ENCODE results near the gene CLDN10.

CLDN10 gene

DNA sequence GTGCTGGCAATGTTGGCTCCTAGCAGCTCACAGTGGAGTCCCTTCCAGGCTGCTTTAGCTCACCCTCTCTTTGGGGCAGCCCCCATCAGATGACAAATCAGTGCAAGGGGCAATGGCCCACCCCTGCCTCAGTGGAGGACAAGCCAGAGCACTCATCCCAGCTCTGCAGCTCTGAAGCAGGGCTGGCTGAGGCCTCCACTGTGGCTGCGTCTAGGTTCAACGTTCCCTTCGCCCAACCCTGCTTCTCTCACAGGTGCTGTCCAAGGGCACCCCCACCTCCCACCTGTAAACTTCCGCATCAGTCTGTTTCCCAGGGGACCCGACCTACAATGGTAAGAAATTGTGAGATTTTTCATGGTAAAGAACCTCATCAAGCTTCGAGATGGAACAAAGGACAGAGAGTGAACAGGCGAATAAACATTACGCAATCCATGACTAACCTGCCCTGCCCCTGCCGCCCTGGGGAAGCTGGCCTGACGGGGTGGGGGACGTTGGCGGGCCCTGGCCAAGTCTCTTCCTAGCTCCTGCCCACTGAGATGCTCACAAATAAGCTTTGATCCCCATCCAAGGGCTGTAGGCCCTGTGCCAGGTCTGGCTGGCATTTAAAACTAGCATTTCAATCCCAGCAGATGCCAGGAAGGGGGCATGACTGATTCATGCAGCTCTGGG is 51.5 kb downstream of the CLDN10 start:
- DNase-seq, result no peak

DNA sequence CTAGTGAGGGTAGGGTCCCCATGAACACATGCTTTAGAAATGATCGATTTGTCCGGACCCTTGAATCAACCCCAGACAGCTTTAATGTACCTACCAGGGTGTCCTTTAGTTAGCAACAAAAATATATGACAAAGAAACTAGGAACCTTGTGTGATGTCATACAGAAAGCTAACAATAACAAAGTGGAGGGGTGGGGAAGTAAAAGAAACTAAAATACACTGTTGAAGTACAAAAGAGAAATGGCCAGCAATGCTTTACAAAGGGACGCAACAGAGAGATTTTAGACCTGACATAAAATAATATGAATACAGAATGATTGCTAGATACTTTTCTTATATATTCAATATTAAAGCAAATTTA is 52.0 kb downstream of the CLDN10 start:
- no peak for DNase-seq

DNA sequence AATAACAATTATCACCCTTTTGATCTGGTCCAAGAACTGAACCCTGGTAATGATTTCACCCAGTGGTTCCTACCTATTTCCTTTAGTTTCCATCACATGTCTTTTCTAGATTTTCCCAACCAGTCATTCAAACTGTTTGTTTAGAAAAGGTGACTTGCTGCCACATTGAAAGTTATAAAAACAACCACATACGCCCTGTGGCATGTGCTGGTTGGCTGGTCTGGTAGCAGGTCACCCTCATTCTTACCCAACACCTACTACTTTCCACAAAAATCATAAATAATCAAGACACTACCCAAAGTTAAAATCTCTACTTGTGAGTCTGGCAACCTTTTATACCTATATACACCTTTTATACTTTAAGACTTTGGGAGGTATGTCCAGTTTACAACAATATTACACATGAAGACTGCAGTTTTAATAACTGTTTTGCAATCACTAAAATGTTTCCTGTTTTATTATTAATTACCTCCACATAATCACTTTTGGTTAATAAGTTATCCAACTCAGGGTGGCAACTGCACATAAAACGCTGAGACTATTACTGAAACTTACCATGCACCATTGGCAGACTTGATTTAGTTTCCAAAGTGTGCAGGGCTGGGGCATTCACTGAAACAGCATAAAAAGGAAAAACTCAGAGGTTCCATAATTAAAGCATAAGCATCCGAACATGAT is 53.1 kb downstream of the CLDN10 start:
- DNase-seq, result no peak

DNA sequence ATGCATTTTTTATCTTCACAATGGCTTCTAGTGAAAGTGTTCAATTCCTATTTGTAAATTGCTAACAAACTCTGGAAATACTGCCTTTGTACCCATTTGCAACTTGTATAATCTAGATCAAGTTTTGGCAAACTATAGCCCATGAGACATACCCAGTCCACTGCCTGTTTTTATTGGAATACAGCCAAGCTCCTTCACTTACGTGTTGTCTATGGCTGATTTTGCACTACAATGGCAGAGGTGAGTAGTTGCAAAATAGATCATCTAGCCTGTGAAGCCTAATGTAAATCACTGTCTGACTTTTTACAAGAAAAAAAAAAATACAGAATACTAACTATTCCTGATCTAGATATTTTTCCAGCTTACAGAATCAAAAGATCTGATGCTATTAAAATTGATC is 54.8 kb downstream of the CLDN10 start:
- DNase-seq, result no peak

DNA sequence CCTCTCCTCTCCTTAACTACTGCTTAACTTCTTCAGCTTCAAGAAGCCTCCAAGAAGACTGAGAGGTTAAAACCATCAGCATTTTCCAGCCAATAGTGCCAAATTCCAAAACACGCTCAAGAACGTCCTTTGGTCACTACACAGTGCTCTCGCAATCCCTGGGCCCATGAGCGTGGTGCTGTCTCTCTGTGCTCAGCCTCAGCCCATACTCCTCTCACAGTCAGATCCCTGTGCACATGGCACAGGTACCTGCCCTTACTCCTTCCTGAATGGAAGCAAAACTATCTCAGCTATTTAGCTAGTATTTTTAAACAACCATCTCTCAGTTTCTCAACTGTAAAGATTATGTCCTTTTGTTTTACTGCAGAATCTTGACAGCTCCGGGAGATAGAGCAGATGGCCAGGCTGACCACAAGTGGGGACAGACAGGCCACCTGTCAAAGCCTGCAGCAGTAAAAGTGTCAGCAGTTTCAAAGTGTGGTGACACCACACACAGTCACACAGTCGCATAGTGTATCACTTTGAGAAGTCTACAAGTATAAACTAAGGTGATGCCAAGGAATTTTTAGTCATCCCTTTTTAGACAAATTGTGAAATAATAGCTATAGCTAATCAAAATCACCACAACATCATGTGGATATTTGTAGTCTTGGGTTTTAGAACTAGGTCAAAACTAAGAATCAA is 56.3 kb downstream of the CLDN10 start:
- DNase-seq, result no peak

DNA sequence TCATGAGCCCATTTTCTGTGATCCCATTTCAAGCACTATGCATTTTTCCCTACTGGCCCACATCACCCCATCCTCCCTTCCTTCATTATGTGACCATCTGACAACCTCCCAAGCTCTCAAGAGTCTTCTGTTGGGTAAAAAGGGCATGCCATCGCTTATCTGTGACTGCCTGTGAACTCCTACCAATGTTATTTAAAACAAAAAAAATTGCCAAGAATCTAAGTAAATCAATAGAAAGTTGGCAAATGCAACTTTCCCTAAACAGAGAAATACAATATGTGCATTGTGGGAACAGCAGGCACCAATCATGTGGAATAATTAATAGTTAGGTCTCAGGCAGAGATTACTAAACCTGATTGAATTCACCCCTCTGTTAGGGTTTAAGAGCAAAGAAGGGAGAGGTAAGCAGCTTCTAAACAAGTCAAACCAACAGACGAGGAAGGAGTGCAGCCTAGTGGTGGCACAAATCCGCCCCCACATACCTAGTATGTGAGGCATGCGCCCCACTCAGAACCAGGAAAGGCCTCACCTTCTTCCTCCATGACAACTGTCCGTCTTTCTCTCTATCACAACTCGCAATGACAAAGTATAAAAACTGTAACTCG is 62.2 kb downstream of the CLDN10 start:
- no peak for DNase-seq

DNA sequence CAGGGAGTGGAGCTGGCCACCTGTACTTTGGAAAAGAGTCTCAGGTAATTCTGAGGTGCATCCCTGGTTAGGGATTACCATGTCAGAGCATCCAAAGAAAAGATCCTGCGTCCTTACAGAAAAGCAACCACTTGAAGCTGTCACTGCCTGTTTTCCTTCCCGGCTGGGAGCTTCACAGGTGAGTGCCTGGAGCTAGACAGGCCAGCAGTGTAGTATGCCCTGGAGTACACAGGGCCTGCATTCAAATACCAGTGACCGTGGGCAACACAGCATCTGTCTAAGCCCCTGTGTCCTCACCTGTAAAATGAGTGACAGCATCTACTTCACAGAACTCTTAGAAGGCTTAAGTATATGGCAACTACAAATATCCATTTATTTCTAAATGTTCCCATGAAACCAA is 63.0 kb downstream of the CLDN10 start:
- no peak for DNase-seq

DNA sequence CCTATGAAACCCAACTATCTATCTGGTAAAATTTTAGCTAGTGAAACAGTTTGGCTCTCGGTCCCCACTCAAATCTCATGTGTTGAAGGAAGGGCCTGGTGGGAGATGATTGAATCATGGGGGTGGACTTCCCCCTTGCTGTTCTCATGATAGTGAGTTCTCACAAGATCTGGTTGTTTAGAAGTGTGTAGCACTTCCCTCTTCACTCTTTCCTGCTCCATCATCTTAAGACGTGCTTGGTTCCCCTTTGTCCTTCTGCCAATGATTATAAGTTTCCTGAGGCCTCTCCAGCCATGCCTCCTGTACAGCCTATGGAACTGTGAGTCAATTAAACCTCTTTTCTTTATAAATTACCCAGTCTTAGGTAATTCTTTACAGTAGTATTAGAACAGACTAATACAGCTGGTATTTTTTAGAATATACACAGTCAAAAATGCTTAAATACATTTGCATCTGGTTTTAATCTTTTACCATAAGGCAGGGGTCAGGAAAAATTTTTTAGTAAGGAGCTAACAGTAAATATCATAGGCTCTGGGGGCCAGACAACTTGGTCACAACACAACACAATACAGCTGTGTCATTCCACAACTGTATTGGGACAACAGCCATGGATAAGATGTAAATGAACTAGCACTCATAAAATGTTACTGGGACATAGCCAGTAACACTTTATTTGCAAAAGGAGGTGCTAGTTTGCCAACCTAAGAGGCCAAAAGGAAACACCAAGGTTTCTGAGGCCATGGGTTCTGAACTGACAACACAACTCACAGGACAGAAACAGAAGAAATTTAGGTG is 67.7 kb downstream of the CLDN10 start:
- DNase-seq, result no peak

DNA sequence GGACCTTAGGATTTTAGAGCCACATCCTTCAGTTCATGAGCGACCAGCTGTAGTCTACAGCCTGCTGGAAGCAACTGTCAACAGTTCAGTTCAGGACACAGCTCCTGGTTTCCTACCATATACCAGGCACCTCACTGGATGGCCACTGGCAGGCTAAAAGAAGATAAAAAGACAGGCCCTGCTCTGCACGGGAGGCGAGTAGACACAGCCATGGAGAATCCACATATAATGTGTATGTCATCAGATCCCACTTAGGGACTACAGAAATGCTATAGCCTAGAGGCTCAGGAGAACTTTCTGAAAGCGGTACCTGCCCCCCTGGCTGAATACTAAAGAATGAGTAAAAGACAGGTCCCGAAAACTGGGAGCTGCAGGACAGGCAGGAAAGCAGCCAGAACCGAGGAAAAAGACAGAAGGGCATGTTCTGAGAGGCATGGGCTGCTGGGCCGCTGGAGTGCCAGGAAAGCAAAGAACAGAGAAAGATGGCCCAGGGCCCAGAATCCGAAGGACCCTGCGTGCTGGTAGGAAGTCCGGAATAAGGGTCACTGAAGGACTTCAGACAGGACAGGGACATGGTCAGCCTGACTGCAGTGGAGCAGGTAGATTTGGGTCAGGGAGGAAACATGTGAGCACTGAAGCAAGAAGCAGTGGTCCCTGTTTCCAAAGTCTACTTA is 68.4 kb downstream of the CLDN10 start:
- DNase-seq, result no peak

DNA sequence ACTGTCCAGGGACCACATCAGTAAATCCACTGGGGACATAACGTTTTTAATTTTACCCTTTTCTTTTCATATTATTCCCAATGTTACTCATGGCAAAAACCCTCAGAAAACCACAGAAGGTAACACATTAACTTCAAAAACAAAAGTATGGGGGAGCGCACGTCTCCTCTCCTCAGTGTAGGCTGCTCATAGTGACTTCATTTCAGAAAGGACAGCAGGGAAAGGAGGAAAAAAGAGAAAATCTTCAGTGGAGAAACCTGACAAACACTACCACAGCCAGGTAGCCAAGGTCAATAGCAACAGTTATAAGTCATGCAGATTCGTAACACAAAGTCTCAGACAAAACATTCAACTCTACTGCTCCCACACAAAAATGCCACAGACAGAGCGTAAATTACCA is 70.6 kb downstream of the CLDN10 start:
- DNase-seq, result no peak

DNA sequence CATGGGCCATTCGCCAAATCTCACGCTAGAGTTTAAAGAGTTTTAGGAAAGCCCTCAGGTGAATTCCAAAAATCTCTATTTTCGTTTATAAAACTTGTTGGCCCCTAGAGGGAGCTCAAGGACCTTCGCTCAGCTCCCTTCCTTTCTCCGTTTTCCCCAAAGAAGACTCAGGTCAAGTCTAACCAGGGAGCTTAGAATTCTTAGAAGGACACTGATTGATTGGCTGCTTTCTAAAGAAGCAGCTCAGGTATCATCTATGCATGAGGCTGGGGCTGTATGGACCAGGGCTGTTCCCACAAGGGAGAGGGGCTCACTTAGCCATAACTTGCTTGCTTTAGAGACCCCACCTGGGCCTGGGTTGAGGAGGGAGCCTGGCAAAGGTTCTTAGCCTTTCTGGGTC is 71.5 kb downstream of the CLDN10 start:
- DNase-seq, result no peak

DNA sequence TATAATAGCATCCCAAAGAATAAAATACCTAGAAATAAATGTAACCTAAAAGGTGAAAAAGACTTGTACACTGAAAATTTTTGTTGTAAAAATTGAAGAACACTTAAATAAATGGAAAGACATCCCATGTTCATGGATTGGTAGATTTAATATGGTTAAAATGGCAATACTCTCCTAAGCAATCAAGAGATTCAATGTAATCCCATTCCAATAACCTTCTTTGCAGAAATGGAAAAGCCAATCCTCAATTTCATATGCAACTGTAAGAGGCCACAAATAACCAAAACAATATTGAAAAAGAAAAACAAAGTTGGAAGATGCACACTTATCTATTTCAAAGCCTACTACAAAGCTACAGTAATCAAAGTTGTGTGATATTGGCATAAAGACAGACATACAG is 74.2 kb downstream of the CLDN10 start:
- DNase-seq, result no peak

DNA sequence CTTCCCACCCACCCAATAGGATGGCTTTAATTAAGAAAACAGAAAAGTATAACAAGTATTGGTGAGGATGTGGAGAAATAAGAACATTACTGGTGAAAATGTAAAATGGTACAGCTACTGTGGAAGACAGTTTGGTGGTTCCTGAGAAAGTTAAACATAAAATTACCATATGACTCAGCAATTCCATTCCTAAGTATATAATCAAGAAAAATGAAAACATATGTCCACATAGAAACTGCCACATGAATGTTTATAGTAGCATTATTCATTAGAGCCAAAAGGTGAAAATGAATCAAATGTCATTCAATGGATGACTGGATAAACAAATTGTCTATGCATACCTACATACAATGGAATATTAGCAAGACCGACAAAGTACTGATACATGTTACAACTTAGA is 75.1 kb downstream of the CLDN10 start:
- DNase-seq, result no peak

DNA sequence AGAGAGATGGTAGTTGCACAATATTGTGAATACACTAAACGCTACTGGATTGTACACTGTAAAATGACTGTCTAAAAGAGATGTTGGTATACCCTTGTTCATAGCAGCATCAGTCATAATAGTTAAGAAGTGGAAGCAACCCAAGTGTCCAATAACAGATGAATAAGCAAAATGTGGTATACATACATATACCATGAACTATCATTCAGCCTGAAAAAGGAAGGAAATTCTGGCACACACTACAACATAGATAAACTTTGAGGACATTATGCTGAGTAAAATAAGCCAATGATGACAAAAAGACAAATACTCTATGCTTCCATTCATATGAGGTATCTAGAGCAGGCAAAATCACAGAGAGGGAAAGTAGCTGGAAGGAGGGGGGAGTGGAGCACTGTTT is 76.0 kb downstream of the CLDN10 start:
- DNase-seq, result no peak

DNA sequence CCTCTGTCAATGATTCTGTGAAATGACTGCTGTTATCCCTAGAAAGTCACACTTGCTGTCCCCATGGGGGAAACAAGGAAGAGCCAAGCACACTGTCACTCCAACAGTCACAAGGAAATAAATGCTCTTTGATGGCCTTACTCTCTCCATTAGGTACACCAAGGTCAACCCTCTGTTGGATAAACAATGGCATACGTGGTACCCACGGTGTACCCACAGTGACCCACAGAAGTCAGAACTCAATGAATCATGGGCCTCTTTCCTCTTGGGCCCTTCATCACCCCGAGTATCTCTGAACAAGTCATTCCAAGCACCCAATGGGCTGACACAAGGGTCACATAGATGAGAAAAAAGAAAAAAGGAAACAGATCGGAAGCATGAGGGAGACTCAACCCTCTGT is 76.6 kb downstream of the CLDN10 start:
- DNase-seq, result no peak
